Measurements from ENCODE around the gene KCNK5.

GRCh38 chr6:39240155-39240757 lies 11.0 kb upstream of the KCNK5 start:
- TF ChIP-seq CTCF (IDR thresholded peaks at IDR 0.05) (no peak), POLR2A (IDR thresholded peaks at IDR 0.05) (no peak), POLR2AphosphoS5 (IDR thresholded peaks at IDR 0.05) (no peak), EP300 (IDR thresholded peaks at IDR 0.05) (no peak)
